OCI-LY7 (cell line): ENCODE results near the gene TRAPPC3L.

Source experiments
- EZH2phosphoT487 ChIP-seq: fragments of 200-600 bp; sonication (generic); IDR thresholded peaks from 2 replicates; pipeline ENCODE4 v1.6.1; 2018; ENCODE audit warnings: low read depth, borderline replicate concordance, mild to moderate bottlenecking, mixed run types, antibody characterized with exemption, low read length, moderate library complexity, mixed read lengths
- TF ChIP-seq, protein P1 (sequence below): fragments of 200-600 bp; sonication (generic); conservative IDR thresholded peaks from 2 replicates; pipeline ENCODE4 v1.5.1; 2014; ENCODE audit warnings: mild to moderate bottlenecking, antibody characterized with exemption, low read length, moderate library complexity, mixed read lengths

DNA sequence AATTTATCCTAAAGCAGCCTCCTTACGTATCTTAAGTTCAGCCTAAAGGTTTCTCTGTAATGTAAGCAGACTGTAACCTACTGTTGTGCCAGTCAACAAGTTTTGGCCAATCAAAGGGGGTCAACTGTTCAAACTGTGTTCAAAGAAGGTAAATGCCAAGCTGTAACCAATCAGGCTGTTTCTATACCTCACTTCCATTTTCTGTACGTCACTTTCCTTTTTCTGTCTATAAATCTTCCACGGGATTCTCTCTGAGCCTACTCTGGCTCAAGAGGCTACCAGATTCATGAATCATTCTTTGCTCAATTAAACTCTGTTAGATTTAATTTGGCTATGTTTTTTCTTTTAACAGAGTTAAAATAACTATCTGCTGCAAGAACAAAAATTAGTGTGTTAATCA is 89.4 kb downstream of the TRAPPC3L start:
- TF ChIP-seq, protein P1, sequence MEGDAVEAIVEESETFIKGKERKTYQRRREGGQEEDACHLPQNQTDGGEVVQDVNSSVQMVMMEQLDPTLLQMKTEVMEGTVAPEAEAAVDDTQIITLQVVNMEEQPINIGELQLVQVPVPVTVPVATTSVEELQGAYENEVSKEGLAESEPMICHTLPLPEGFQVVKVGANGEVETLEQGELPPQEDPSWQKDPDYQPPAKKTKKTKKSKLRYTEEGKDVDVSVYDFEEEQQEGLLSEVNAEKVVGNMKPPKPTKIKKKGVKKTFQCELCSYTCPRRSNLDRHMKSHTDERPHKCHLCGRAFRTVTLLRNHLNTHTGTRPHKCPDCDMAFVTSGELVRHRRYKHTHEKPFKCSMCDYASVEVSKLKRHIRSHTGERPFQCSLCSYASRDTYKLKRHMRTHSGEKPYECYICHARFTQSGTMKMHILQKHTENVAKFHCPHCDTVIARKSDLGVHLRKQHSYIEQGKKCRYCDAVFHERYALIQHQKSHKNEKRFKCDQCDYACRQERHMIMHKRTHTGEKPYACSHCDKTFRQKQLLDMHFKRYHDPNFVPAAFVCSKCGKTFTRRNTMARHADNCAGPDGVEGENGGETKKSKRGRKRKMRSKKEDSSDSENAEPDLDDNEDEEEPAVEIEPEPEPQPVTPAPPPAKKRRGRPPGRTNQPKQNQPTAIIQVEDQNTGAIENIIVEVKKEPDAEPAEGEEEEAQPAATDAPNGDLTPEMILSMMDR: no peak
- no peak for TF ChIP-seq EZH2phosphoT487
